DOHH2 (cell line): ENCODE data around the gene CFAP107.
"Not testable (repeated sequence)": the region's sequence is repeated elsewhere in the genome, so short reads cannot be mapped to it uniquely, and the experiment has no call there.

ENCODE experiments used
- H3F3A ChIP-seq: fragments of 200-600 bp; sonication (generic), shearing (Covaris generic); 2 replicates; pipeline ENCODE4 v1.6.0; 2016; ENCODE audit warnings: antibody characterized with exemption, mild to moderate bottlenecking; ENCODE audit not compliant: control insufficient read depth, insufficient read depth
- H3K27ac ChIP-seq: fragments of 200-600 bp; sonication (generic); 2 replicates; pipeline ENCODE4 v1.5.1; 2014; ENCODE audit warnings: low read depth, mild to moderate bottlenecking, low read length, moderate library complexity
- H3K27me3 ChIP-seq: fragments of 200-600 bp; sonication (generic); 2 replicates; pipeline ENCODE4 v1.6.1; 2014; ENCODE audit warnings: mild to moderate bottlenecking, low read length, mixed read lengths; ENCODE audit not compliant: control insufficient read depth
- H3K36me3 ChIP-seq: fragments of 200-600 bp; sonication (generic); 2 replicates; pipeline ENCODE4 v1.6.1; 2014; ENCODE audit warnings: mild to moderate bottlenecking, low read length, moderate library complexity, mixed read lengths; ENCODE audit not compliant: control insufficient read depth
- H3K4me1 ChIP-seq: fragments of 200-600 bp; sonication (generic); 2 replicates; pipeline ENCODE4 v1.6.1; 2014; ENCODE audit warnings: mild to moderate bottlenecking, low read length, mixed read lengths; ENCODE audit not compliant: control insufficient read depth
- H3K4me2 ChIP-seq: fragments of 200-600 bp; sonication (generic); 2 replicates; pipeline ENCODE4 v1.6.0; 2014; ENCODE audit warnings: mild to moderate bottlenecking, low read length, moderate library complexity
- H3K4me3 ChIP-seq: fragments of 200-600 bp; sonication (generic); 2 replicates; pipeline ENCODE4 v1.5.1; 2014; ENCODE audit warnings: mild to moderate bottlenecking, low read length, mixed read lengths
- H3K79me2 ChIP-seq: fragments of 200-600 bp; sonication (generic); 2 replicates; pipeline ENCODE4 v1.6.1; 2014; ENCODE audit warnings: mild to moderate bottlenecking, low read length, mixed read lengths; ENCODE audit not compliant: control insufficient read depth
- H3K9me2 ChIP-seq: fragments of 200-600 bp; sonication (generic); replicated peaks from 2 replicates; pipeline ENCODE4 v1.6.1; 2014; ENCODE audit warnings: mild to moderate bottlenecking, low read length, mixed read lengths; ENCODE audit not compliant: control insufficient read depth
- H3K9me3 ChIP-seq: fragments of 200-600 bp; sonication (generic); 2 replicates; pipeline ENCODE4 v1.6.1; 2014; ENCODE audit warnings: antibody characterized with exemption, low read length, mixed read lengths; ENCODE audit not compliant: control insufficient read depth, insufficient read depth
- H4K20me1 ChIP-seq: fragments of 200-600 bp; sonication (generic); 2 replicates; pipeline ENCODE4 v1.6.0; 2014; ENCODE audit warnings: low read depth, mild to moderate bottlenecking, antibody characterized with exemption, low read length, moderate library complexity; ENCODE audit not compliant: control insufficient read depth, insufficient read depth
- EZH2phosphoT487 ChIP-seq: fragments of 200-600 bp; sonication (generic); IDR thresholded peaks from 2 replicates; pipeline ENCODE4 v1.6.1; 2017; ENCODE audit warnings: borderline replicate concordance, mild to moderate bottlenecking, antibody characterized with exemption, low read length, moderate library complexity, mixed read lengths
- TF ChIP-seq, protein P1 (sequence below): fragments of 200-600 bp; sonication (generic); IDR thresholded peaks from one replicate; pipeline ENCODE4 v1.5.1; 2014; ENCODE audit warnings: antibody characterized with exemption, mild to moderate bottlenecking, low read depth, low read length; ENCODE audit not compliant: poor library complexity, severe bottlenecking

Gene CFAP107

DNA sequence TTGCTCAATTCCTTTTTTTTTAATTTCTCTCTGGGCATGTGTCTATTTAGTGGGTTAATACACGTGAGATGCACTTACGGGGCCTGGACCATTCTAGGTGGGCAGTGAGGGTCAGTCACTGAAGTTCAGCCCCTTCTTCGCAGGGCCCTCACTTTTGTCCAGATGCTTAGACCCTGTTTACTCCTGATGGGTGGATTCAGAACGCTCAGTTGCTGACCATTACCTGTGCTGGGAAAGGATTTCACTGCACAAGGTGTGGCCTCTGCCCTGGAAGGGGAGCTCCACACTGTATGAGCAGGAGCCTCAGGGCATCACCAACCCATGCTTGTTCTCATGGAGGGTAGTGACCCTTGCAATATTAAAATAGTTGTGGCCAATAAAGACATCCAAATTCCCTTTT, 32.1 kb downstream of the CFAP107 start:
- Histone ChIP-seq H3K79me2 (no peaks in the 10 kb centered on the region), H3K4me3 (no peak overlapping the region), H3K4me1 (no peaks in the 10 kb centered on the region), H3K9me3 (no peaks in the 10 kb centered on the region), H4K20me1 (no peaks in the 10 kb centered on the region), H3K27me3 (no peaks in the 10 kb centered on the region), H3K27ac (no peak overlapping the region), H3K9me2 (no peaks in the 10 kb centered on the region), H3F3A (no peaks in the 10 kb centered on the region), H3K36me3 (no peaks in the 10 kb centered on the region), H3K4me2 (no peak overlapping the region)
- TF ChIP-seq, protein P1, sequence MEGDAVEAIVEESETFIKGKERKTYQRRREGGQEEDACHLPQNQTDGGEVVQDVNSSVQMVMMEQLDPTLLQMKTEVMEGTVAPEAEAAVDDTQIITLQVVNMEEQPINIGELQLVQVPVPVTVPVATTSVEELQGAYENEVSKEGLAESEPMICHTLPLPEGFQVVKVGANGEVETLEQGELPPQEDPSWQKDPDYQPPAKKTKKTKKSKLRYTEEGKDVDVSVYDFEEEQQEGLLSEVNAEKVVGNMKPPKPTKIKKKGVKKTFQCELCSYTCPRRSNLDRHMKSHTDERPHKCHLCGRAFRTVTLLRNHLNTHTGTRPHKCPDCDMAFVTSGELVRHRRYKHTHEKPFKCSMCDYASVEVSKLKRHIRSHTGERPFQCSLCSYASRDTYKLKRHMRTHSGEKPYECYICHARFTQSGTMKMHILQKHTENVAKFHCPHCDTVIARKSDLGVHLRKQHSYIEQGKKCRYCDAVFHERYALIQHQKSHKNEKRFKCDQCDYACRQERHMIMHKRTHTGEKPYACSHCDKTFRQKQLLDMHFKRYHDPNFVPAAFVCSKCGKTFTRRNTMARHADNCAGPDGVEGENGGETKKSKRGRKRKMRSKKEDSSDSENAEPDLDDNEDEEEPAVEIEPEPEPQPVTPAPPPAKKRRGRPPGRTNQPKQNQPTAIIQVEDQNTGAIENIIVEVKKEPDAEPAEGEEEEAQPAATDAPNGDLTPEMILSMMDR, result no peak
- TF ChIP-seq EZH2phosphoT487, result no peak

DNA sequence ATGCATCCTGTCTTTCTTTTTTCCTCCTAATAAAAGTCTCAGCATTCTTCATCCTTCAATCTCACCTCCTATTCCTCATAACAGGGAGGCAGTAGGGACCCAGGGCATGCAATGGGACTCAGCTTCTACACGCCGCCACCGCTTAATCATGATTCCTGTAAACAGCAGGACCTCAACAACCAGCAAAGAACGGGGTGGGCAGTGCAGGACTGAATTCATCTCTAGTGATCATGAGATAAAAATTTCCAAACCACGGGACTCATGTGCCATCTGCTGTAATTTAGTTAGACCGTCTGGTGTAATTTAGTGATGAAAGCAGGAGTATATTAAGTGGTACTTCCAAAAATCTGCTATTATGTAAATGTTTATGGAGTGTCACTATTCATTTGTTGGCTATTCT, 32.9 kb downstream of the CFAP107 start:
- no peaks in the 10 kb centered on the region for H3K9me2 ChIP-seq
- H3F3A ChIP-seq, result no peaks in the 10 kb centered on the region
- H3K9me3 ChIP-seq, result no peaks in the 10 kb centered on the region
- H3K27me3 ChIP-seq, result no peaks in the 10 kb centered on the region
- H3K27ac ChIP-seq, result no peak overlapping the region
- TF ChIP-seq, protein P1, result no peak
- TF ChIP-seq EZH2phosphoT487, result no peak
- no peak overlapping the region for H3K4me2 ChIP-seq
- H3K4me3 ChIP-seq, result no peak overlapping the region
- H3K4me1 ChIP-seq, result no peaks in the 10 kb centered on the region
- no peaks in the 10 kb centered on the region for H3K36me3 ChIP-seq
- no peaks in the 10 kb centered on the region for H3K79me2 ChIP-seq
- H4K20me1 ChIP-seq, result no peaks in the 10 kb centered on the region

DNA sequence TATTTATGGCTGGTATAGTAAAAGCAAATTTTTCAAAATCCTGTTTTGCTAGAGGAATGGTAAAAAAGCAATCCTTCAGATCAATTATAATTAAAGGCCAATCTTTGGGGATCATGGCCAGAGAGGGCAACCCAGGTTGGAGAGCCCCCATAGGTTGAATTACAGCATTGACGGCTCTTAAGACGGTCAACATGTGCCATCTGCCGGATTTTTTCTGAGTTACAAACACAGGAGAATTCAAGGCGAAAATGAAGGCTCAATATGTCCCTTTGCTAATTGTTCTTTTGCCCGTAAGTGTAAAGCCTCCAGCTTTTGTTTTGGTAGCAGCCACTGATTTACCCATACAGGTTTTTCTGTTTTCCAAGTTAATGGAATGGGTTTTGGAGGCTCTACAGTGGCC, 35.5 kb downstream of the CFAP107 start:
- H3K9me3 ChIP-seq, H3K36me3 ChIP-seq, H3K4me2 ChIP-seq, H3K4me3 ChIP-seq, H3K9me2 ChIP-seq, H3K27me3 ChIP-seq, H4K20me1 ChIP-seq, H3K27ac ChIP-seq, H3K79me2 ChIP-seq, H3K4me1 ChIP-seq, H3F3A ChIP-seq: not testable (repeated sequence)

DNA sequence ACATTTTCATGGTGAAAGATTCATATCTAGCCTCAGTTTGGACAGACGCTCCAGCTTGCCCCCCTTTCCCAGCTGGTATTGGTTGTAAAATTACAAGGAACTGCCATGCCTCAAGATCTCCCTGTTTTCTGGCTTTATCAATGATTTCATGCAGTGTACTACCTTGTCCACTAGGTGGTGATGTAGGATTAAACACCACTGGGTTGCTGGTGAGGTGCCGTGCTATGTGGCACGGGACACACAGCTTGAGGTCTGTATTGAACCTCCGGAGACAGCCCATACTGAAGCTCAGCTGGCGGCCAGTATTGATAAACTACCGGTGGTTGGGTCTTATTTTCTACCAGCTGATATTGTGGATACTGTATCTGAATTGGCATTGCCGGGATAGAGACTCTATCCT, 37.8 kb downstream of the CFAP107 start:
- H3K4me2 ChIP-seq, H3K27ac ChIP-seq, H3K9me3 ChIP-seq, H3K4me1 ChIP-seq, H3K9me2 ChIP-seq, H4K20me1 ChIP-seq, H3K79me2 ChIP-seq, H3F3A ChIP-seq, H3K36me3 ChIP-seq, H3K4me3 ChIP-seq, H3K27me3 ChIP-seq: not testable (repeated sequence)
- TF ChIP-seq, protein P1, result peak; percentile 25

DNA sequence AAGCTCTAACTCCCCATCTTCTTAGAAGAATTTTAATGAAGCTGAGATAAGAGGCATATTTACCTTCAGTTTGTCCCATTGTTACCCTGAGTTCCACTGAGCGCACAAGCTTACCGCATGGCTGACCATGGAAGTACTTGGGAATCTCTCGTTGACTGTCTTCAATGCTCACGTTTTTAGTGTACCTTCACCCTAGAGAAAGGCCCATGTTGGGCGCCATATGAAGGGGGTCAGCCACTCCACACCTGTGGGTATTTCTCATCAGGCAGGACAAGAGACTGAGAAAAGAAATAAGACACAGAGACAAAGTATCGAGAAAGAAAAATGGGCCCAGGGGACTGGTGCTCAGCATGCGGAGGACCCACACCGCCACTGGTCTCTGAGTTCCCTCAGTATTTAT, 38.7 kb downstream of the CFAP107 start:
- H3K36me3 ChIP-seq, H3K9me3 ChIP-seq, H3K27ac ChIP-seq, H3K4me1 ChIP-seq, H3K27me3 ChIP-seq, H3K9me2 ChIP-seq, H3K4me2 ChIP-seq, H3F3A ChIP-seq, H4K20me1 ChIP-seq, H3K4me3 ChIP-seq, H3K79me2 ChIP-seq: not testable (repeated sequence)

DNA sequence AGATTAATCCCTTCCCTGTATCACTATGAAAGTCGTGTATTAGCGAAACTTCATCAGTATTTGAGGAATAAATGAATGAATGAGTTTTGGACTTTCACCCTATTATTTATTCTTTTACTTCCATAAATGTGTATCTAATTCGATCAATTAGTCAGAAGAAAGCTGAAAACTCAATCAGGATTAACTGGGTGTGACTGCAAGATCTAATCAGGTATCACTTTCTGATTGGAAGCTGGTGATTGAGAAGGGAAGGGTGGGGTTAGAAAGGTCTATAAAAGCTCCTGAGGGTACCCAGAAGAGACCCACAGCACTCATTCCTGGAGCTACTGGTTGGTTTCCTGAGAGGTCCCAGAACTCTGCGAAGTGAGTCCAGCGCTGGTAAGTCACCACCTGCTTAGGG, 45.1 kb downstream of the CFAP107 start, which contains the start of gene PRAMEF1:
TSS of gene PRAMEF1 (plus strand) at position 301 of the 400 bp plus-strand sequence. CDS start 1,831 bp downstream, outside the sequence.
- H3K79me2 ChIP-seq, H3F3A ChIP-seq, H3K9me2 ChIP-seq, H3K27ac ChIP-seq, H3K36me3 ChIP-seq, H3K9me3 ChIP-seq, H3K4me1 ChIP-seq, H3K4me2 ChIP-seq, H3K4me3 ChIP-seq, H3K27me3 ChIP-seq, H4K20me1 ChIP-seq: not testable (repeated sequence)
